ENCODE results near the gene TMED7.

TMED7 gene

GRCh38 chr5:115599502-115599901 lies 26.3 kb downstream of the TMED7 start:
- no peaks in the 10 kb centered on the region for H3K9me3 ChIP-seq (ENCODE audit: control insufficient read depth, insufficient read depth, low read length)
- no peaks in the 10 kb centered on the region for H3K36me3 ChIP-seq (ENCODE audit: control insufficient read depth, insufficient read depth, low read length)
- H3K9ac ChIP-seq (ENCODE audit: low read depth, low read length): no peak overlapping the region
- H3K4me1 ChIP-seq (ENCODE audit: control insufficient read depth, insufficient read depth, low read length): peaks cover 10% of the 10 kb centered on the region
- H3K27me3 ChIP-seq (ENCODE audit: control insufficient read depth, insufficient read depth, low read length): no peaks in the 10 kb centered on the region
- H3K4me3 ChIP-seq (ENCODE audit: low read depth, low read length): no peak overlapping the region

GRCh38 chr5:115594128-115595047 lies 31.4 kb downstream of the TMED7 start:
- H3K9ac ChIP-seq (ENCODE audit: low read depth, low read length): no peak overlapping the region
- peaks cover under 1% of the 10 kb centered on the region for H3K4me1 ChIP-seq (ENCODE audit: control insufficient read depth, insufficient read depth, low read length)
- H3K4me3 ChIP-seq (ENCODE audit: low read depth, low read length): no peak overlapping the region
- H3K36me3 ChIP-seq (ENCODE audit: control insufficient read depth, insufficient read depth, low read length): no peaks in the 10 kb centered on the region
- H3K9me3 ChIP-seq (ENCODE audit: control insufficient read depth, insufficient read depth, low read length): no peaks in the 10 kb centered on the region
- no peaks in the 10 kb centered on the region for H3K27me3 ChIP-seq (ENCODE audit: control insufficient read depth, insufficient read depth, low read length)

- Histone ChIP-seq H3K9ac (ENCODE audit: low read depth, low read length) (no peak overlapping the region), H3K27me3 (ENCODE audit: control insufficient read depth, insufficient read depth, low read length) (no peaks in the 10 kb centered on the region), H3K36me3 (ENCODE audit: control insufficient read depth, insufficient read depth, low read length) (no peaks in the 10 kb centered on the region), H3K9me3 (ENCODE audit: control insufficient read depth, insufficient read depth, low read length) (no peaks in the 10 kb centered on the region), H3K4me1 (ENCODE audit: control insufficient read depth, insufficient read depth, low read length) (no peaks in the 10 kb centered on the region), H3K4me3 (ENCODE audit: low read depth, low read length) (no peak overlapping the region)
Observed at GRCh38 chr5:115589043-115589442, 36.8 kb downstream of the TMED7 start.

GRCh38 chr5:115588640-115589039 lies 37.2 kb downstream of the TMED7 start:
- H3K4me1 ChIP-seq (ENCODE audit: control insufficient read depth, insufficient read depth, low read length): no peaks in the 10 kb centered on the region
- H3K36me3 ChIP-seq (ENCODE audit: control insufficient read depth, insufficient read depth, low read length): no peaks in the 10 kb centered on the region
- no peak overlapping the region for H3K9ac ChIP-seq (ENCODE audit: low read depth, low read length)
- no peaks in the 10 kb centered on the region for H3K9me3 ChIP-seq (ENCODE audit: control insufficient read depth, insufficient read depth, low read length)
- no peaks in the 10 kb centered on the region for H3K27me3 ChIP-seq (ENCODE audit: control insufficient read depth, insufficient read depth, low read length)
- H3K4me3 ChIP-seq (ENCODE audit: low read depth, low read length): no peak overlapping the region

- no peaks in the 10 kb centered on the region for H3K36me3 ChIP-seq (ENCODE audit: control insufficient read depth, insufficient read depth, low read length)
- H3K9ac ChIP-seq (ENCODE audit: low read depth, low read length): no peak overlapping the region
- no peaks in the 10 kb centered on the region for H3K4me1 ChIP-seq (ENCODE audit: control insufficient read depth, insufficient read depth, low read length)
Observed at GRCh38 chr5:115586525-115587146, 39.2 kb downstream of the TMED7 start.

DNA sequence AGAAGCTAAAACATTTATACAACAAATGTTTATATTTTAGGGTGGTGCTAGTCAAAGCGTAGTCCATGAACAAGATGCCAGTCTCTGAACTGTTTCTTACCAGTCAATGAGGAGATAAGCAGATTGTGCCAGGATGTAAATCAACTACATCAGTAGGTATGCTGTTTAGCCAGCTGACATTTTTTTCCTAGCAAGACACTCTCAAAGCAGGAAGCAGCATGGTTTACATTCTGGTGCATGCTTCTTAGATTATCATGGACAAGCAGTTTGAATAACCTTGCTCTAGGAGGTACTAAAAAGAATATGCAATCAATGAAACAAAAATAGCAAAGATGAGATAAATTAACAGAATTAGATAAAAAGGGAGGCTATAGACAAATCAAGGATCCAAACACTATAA lies 40.6 kb downstream of the TMED7 start:
- H3K27me3 ChIP-seq (ENCODE audit: control insufficient read depth, insufficient read depth, low read length): no peaks in the 10 kb centered on the region
- no peaks in the 10 kb centered on the region for H3K9me3 ChIP-seq (ENCODE audit: control insufficient read depth, insufficient read depth, low read length)
- no peaks in the 10 kb centered on the region for H3K4me1 ChIP-seq (ENCODE audit: control insufficient read depth, insufficient read depth, low read length)
- no peaks in the 10 kb centered on the region for H3K36me3 ChIP-seq (ENCODE audit: control insufficient read depth, insufficient read depth, low read length)
- no peak overlapping the region for H3K9ac ChIP-seq (ENCODE audit: low read depth, low read length)
- no peak overlapping the region for H3K4me3 ChIP-seq (ENCODE audit: low read depth, low read length)

More at GRCh38 chr5:115586525-115587146, 39.2 kb downstream of the TMED7 start:
- Histone ChIP-seq H3K27me3 (ENCODE audit: control insufficient read depth, insufficient read depth, low read length) (no peaks in the 10 kb centered on the region), H3K9me3 (ENCODE audit: control insufficient read depth, insufficient read depth, low read length) (no peaks in the 10 kb centered on the region), H3K4me3 (ENCODE audit: low read depth, low read length) (no peak overlapping the region)

DNA sequence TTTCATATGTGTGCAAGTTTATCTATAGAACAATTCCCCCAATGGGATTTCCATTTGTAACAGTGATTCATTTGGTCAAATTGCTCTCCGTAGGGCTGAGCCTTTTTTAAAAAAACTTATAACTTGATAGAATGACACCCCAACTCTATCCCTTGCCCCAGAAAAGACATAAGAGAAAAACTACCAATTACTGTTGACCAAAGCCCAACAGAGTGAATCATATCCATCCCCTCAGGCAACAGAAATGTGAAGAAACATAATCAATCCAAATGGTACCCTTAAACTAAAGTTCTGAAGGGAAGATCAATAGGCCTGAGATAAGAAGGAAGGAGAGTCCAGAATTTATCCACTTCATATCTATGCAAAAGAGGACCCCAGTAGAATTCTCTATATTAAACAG lies 41.3 kb downstream of the TMED7 start:
- Histone ChIP-seq H3K4me3 (ENCODE audit: low read depth, low read length) (no peak overlapping the region), H3K9me3 (ENCODE audit: control insufficient read depth, insufficient read depth, low read length) (no peaks in the 10 kb centered on the region), H3K36me3 (ENCODE audit: control insufficient read depth, insufficient read depth, low read length) (no peaks in the 10 kb centered on the region), H3K27me3 (ENCODE audit: control insufficient read depth, insufficient read depth, low read length) (no peaks in the 10 kb centered on the region), H3K4me1 (ENCODE audit: control insufficient read depth, insufficient read depth, low read length) (no peaks in the 10 kb centered on the region), H3K9ac (ENCODE audit: low read depth, low read length) (no peak overlapping the region)

- Histone ChIP-seq H3K9ac (ENCODE audit: low read depth, low read length) (no peak overlapping the region), H3K4me3 (ENCODE audit: low read depth, low read length) (no peak overlapping the region), H3K27me3 (ENCODE audit: control insufficient read depth, insufficient read depth, low read length) (no peaks in the 10 kb centered on the region), H3K36me3 (ENCODE audit: control insufficient read depth, insufficient read depth, low read length) (no peaks in the 10 kb centered on the region), H3K4me1 (ENCODE audit: control insufficient read depth, insufficient read depth, low read length) (no peaks in the 10 kb centered on the region), H3K9me3 (ENCODE audit: control insufficient read depth, insufficient read depth, low read length) (no peaks in the 10 kb centered on the region)
Observed at GRCh38 chr5:115583474-115583873, 42.4 kb downstream of the TMED7 start.

DNA sequence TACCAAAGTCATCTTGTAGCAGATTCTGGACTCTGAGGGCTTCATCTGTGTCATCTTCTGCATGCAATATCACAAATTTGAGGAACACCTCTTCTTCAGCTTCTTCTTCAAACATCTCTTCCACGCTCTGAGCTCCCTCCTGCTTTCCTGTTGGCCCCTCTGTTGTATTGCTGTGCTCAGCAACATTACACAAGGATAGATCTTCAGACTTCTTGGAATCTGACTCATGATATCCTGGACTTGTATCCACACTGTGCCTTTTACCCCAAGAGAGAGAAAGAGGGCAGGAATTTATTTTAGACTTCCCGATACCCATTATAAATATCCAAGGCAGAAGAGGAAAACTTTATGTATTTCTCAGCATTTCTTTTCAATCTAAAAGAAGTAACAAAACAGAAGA lies 44.9 kb downstream of the TMED7 start:
- Histone ChIP-seq H3K9me3 (ENCODE audit: control insufficient read depth, insufficient read depth, low read length) (no peaks in the 10 kb centered on the region), H3K4me1 (ENCODE audit: control insufficient read depth, insufficient read depth, low read length) (no peaks in the 10 kb centered on the region), H3K4me3 (ENCODE audit: low read depth, low read length) (no peak overlapping the region), H3K9ac (ENCODE audit: low read depth, low read length) (no peak overlapping the region), H3K36me3 (ENCODE audit: control insufficient read depth, insufficient read depth, low read length) (no peaks in the 10 kb centered on the region), H3K27me3 (ENCODE audit: control insufficient read depth, insufficient read depth, low read length) (no peaks in the 10 kb centered on the region)

DNA sequence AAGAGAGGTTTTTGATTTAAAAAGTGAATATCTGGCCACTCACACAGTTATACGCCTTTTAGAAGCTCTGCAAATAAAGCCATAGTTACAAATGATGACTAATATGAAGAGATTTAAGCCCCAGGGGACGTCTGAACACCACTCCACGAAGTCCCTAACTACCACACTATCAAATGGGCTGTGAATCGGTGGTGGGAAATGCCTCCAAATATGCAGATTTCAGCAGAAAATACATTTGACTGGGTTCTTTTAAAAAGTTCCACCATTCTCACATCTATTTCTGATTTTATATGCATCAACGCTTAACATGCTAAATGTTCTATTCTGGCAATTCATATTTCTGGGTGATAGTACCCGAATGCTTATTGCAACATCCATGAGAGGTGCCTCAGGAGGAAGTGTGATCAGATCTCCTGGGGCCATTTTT lies 46.1 kb downstream of the TMED7 start:
- no peaks in the 10 kb centered on the region for H3K27me3 ChIP-seq (ENCODE audit: control insufficient read depth, insufficient read depth, low read length)
- no peaks in the 10 kb centered on the region for H3K36me3 ChIP-seq (ENCODE audit: control insufficient read depth, insufficient read depth, low read length)
- H3K9me3 ChIP-seq (ENCODE audit: control insufficient read depth, insufficient read depth, low read length): no peaks in the 10 kb centered on the region
- no peak overlapping the region for H3K9ac ChIP-seq (ENCODE audit: low read depth, low read length)
- no peaks in the 10 kb centered on the region for H3K4me1 ChIP-seq (ENCODE audit: control insufficient read depth, insufficient read depth, low read length)
- H3K4me3 ChIP-seq (ENCODE audit: low read depth, low read length): no peak overlapping the region

DNA sequence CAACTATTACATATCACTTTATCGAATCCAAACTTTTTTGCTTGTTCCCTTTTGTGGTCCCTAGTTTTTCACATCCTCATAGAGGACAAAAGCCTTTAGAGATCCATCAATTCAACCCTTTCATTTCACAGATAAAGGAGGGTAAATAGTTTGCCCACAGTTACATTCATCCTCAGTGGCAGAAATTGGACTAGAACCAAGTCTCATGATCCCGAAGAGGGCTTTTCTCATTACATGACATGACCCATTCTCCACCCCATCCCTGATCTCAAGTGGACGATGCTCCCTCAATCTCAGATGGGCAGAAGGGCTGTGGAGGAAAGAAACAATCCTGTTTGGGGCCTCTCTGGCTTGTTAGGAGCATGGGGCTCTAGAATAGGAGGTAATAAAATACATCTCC lies 46.6 kb downstream of the TMED7 start:
- Histone ChIP-seq H3K9ac (ENCODE audit: low read depth, low read length) (no peak overlapping the region), H3K27me3 (ENCODE audit: control insufficient read depth, insufficient read depth, low read length) (no peaks in the 10 kb centered on the region), H3K4me1 (ENCODE audit: control insufficient read depth, insufficient read depth, low read length) (no peaks in the 10 kb centered on the region), H3K4me3 (ENCODE audit: low read depth, low read length) (no peak overlapping the region), H3K9me3 (ENCODE audit: control insufficient read depth, insufficient read depth, low read length) (no peaks in the 10 kb centered on the region), H3K36me3 (ENCODE audit: control insufficient read depth, insufficient read depth, low read length) (no peaks in the 10 kb centered on the region)

DNA sequence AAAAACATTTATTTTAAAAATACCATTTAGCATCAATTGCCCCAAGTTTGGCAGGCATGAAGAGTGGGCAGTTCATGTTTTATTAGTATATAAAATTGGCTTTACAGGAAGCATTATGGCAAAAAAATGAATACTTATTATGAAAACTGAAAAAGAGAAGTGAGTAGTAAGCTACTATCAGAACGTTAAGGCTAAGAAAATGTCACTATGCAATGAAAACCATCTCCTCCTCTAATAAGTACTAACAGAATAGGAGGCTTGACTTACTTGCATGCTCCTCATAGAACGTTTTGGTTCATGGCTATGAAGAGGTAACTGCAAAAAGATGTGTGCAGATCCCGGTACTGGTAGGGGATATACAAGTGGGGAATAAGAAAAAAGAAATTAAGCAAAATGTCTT lies 47.2 kb downstream of the TMED7 start:
- Histone ChIP-seq H3K27me3 (ENCODE audit: control insufficient read depth, insufficient read depth, low read length) (no peaks in the 10 kb centered on the region), H3K9me3 (ENCODE audit: control insufficient read depth, insufficient read depth, low read length) (no peaks in the 10 kb centered on the region), H3K4me1 (ENCODE audit: control insufficient read depth, insufficient read depth, low read length) (no peaks in the 10 kb centered on the region), H3K4me3 (ENCODE audit: low read depth, low read length) (no peak overlapping the region), H3K36me3 (ENCODE audit: control insufficient read depth, insufficient read depth, low read length) (no peaks in the 10 kb centered on the region), H3K9ac (ENCODE audit: low read depth, low read length) (no peak overlapping the region)
